HUDEP-2 (cell line): ENCODE results near the gene HOXC9.
A peak's percentile ranks its signal among the peaks of the same experiment; 100 is the strongest.

Experiments used
- DNase-seq, 76 experiments: peaks; one replicate each; lab custom pipeline; 2025; ENCODE audit not compliant: unreplicated experiment in 76 of 76; lab: John Stamatoyannopoulos, UW

HOXC9 gene

DNA sequence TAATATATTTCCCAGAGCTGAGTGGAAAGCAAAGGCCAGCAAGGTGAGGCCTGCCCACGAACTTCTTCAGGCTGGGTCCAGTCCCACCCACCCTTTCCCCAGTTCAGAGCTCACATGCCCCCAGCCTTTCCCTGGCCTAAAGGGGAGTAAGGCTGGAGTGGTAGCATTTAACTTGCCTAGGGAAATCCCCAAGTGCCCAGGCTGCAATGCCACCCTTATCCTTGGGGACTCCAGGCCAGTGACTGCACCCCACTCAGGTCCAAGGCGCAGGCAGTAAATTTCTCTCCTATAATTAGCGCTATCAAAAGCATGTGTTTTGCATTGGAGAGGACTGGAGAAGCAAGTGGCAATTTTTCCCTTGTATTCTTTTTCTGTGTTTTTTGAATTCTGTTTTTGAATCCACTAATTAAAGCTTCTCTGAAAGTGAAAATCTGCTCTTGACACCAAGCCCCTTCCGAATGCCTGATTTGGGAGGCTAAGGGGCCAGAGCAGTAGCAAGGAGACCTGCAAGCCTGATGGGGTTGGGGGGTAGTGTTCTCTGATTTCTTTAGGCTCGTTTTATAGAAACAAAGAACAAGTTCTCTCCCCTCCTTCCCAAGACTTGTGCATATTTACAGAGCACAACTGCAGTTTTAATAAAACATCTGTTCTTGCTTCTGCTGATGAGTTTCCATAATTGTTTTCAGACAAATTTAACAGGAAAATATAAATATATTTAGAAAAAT, 24.8 kb downstream of the HOXC9 start:
- DNase-seq, result no peak

DNA sequence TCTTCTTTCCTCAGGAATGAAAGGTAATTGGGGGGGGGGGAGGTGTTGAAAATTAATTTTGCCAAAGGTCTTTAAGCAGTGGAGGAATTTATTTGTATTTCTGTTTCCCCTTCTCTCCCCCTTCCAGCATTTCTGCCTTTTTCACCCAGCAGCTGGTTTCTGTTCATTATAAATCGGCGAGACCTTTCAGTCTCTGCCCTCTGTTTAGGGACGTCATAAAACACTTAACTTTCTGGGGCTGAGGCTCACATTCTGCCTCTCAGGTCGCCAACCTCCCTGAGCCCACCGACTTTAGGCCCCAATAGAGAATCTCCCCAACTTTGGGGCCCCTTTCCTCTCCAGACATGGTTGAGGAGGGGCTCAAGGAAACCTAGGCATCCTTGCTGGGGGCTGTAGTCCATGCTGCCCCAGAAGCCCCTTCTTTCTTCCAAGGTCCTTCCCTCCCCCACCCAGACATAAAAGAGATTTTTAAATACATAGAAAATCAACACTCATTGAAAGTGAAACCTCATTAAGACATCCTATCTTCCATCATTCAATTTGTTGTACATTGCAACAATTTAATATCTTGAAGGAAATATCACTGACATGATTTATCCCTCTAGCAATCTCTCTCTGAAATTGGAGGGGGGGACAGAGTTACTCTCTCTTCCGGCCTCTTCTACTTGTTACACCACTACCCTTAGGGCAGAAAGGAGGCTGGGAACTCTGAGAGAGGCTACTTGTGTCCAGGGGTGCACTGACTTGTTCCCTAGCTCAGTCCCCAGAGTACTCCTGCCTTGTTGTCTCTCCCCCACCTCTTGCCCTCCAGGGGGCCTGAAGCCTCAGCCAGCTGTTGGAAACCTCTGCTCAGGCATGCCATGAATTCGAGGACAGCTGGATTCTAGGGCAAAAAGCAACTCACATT, 25.8 kb downstream of the HOXC9 start:
- DNase-seq, result no peak

DNA sequence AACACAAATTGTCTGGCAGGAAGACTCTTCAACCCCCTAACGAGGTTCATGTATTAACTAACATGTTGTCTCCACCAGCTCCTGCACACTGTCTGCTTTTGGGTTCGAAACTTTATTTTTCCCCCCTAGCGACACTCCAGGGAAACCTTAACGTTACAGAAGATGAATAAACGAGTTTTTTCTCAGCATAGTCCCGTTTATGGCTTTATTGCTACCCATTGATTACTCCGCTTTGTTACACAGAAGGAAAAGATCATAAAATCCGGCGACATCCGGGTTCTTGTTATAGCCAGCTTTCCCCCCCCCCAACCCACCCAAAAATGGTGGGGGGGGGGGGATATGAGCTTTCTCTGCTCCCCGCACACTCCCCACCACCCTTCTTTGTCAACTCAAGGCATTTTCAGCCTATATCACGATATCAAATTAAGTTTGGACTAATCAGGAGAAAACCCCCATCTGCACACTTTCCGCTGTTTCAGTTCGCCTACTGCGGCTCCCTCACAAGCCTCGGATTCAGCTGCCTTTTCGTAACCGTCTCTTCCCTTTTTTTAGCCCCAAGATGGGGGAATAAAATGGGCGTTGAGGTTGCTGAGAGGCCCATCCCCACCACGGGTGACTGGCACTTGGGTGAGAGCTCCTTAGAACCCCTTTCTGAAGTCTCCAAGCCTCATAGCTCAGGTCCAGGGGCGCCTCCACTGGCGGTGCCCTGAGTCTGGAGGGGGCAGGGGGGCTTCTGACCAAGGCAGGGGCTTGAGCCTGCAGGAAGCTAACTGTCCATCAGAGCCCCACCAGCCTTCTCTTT, 26.9 kb downstream of the HOXC9 start:
- no peak for DNase-seq

DNA sequence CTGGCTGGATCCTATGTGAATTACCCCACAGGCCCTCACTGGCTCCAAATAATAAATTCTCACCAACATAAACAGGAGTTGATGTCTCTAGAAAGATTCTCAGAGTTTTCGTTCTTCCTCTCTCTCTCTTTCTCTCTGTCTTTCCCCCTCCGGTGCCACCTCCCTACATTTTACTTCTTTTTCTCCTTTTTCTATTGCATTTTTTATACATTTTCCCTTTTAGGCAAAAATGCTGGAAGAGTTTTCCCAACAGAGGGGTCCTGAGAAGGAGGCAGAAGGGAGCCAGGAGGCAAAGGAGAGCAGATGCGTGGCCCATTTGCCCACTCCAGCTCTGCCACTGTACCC, 27.5 kb downstream of the HOXC9 start:
- no peak for DNase-seq

DNA sequence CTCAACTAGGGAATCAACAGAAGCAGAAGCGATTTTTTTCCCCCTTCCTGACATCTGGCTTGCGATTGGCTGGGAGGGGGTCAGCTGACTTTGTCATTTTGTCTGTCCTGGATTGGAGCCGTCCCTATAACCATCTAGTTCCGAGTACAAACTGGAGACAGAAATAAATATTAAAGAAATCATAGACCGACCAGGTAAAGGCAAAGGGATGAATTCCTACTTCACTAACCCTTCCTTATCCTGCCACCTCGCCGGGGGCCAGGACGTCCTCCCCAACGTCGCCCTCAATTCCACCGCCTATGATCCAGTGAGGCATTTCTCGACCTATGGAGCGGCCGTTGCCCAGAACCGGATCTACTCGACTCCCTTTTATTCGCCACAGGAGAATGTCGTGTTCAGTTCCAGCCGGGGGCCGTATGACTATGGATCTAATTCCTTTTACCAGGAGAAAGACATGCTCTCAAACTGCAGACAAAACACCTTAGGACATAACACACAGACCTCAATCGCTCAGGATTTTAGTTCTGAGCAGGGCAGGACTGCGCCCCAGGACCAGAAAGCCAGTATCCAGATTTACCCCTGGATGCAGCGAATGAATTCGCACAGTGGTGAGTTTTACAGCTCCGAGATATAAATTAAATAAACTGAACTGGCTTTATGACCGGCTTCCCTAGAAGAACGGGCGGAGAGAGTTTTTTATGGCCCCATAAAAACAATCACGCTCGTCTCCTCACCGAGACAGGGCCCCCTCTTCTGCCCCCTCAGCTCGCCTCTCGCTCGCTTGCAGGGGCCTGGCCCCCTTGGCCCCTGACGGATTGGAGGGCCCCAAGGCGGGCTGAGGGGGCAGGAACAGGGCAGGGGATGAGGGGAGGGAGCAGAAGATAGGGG, 28.6 kb downstream of the HOXC9 start, which contains the start of gene HOXC6:
Gene HOXC6, plus strand, starts transcription at position 127 of the 888 bp plus-strand sequence. Its CDS starts 82 bp downstream, at position 209.
- DNase-seq, result no peak

DNA sequence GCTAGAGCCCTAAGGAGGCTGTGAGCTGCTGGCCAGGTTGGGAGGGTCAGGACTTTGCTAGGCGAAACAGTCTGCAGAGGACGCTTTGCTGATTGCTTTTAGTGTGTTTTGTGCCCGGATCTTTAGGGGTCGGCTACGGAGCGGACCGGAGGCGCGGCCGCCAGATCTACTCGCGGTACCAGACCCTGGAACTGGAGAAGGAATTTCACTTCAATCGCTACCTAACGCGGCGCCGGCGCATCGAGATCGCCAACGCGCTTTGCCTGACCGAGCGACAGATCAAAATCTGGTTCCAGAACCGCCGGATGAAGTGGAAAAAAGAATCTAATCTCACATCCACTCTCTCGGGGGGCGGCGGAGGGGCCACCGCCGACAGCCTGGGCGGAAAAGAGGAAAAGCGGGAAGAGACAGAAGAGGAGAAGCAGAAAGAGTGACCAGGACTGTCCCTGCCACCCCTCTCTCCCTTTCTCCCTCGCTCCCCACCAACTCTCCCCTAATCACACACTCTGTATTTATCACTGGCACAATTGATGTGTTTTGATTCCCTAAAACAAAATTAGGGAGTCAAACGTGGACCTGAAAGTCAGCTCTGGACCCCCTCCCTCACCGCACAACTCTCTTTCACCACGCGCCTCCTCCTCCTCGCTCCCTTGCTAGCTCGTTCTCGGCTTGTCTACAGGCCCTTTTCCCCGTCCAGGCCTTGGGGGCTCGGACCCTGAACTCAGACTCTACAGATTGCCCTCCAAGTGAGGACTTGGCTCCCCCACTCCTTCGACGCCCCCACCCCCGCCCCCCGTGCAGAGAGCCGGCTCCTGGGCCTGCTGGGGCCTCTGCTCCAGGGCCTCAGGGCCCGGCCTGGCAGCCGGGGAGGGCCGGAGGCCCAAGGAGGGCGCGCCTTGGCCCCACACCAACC, 29.8 kb downstream of the HOXC9 start:
- no peak for DNase-seq

DNA sequence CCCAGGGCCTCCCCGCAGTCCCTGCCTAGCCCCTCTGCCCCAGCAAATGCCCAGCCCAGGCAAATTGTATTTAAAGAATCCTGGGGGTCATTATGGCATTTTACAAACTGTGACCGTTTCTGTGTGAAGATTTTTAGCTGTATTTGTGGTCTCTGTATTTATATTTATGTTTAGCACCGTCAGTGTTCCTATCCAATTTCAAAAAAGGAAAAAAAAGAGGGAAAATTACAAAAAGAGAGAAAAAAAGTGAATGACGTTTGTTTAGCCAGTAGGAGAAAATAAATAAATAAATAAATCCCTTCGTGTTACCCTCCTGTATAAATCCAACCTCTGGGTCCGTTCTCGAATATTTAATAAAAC, 30.5 kb downstream of the HOXC9 start:
- no peak for DNase-seq

DNA sequence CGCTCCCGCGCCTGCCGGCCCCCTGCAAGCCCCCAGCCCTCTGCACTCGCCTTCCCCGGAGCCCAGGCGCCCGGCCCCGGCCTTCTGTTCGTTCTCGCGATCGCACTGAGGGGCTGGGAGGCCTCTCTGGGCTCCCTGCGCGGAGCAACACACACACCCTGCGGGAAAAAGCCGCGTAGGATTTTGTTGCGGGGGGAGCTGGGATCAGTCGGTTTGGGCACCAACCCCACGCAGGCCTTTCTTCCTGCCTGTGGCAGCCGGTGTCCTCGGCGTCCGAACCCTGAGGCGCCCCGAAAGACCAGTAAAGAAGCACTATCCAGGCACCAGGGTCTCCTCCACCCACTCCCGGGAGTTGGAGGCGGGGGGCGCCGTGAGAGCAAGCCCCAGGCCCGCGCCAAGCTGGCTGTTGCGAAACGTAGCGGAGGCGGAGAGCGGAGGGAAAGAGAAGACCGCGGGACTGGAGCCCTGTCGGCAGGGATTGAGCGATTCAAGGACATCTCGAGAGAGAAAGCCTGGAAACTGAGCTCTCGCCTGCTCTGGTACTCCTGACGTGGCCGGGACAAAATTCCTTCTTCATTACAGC, 31.0 kb downstream of the HOXC9 start:
- no peak for DNase-seq

DNA sequence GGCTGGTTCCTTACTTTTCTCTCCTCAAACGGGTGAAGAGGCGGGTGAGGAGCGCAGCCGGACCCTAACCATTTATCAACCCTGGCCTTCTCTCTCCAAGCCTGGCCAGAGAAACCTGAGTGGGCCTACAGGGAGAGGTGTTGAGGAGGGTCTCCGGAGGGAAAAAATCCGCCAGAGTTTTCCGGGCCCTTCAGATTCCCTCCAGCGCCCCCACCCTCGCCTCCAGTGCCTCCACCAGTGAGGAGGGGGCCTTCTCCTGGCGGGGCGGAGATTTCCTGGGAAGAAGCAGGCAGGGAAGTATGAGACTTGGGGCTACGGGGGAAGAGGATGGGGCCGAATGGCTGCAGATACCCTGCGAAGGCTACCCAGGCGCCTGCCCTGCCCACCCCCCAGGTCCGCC, 31.5 kb downstream of the HOXC9 start:
- DNase-seq, result no peak

DNA sequence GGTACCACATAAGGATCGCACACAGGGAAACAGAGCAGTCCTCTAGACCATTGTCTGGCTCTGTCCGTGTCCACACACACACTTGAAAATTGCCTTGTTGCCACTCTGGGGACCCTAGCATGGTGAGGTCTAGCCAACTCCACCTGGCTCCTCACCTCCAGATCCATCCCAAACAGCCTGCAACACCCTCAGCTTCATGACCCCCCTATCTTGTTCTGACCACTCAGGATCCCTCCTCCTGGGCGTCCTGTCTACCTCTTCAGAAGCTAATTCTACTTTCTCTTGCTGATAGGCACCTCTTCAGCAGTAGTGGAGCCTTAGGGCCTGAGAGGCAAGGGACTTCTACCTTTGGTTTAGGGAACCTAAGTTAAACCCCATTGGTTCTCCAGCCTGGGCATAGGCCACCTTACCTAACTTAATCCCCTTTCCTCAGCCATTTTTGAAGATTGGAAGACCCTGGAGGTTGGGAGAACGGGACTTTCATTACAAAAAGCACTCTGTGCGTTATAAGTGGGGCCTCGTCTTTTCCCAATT, 32.2 kb downstream of the HOXC9 start:
- DNase-seq, result no peak

DNA sequence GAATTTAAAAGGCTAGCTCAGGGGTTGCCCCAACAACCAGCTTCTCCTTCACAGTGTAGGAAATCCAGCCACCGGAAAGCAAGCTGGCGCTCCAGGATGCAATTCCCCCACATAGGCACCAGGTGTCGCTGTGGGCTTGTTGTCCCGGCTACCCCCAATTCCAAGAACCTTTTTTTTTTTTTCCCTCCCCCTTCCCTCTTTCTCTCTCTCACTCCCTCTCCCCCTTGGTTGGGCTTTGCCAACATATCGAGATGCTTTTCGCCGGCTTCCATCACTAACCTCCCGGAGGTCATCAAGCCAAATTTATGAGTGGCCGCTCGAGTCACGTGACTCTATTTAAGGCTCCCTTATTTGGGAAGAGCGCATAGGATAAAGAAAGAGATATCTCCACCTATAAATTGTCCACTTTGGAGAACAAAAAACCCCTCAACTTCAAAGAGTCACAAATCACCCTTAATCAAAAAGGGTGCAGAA, 32.7 kb downstream of the HOXC9 start, which contains the start of gene HOXC5:
Gene HOXC5, plus strand, starts transcription at position 424 of the 474 bp plus-strand sequence. CDS start 73 bp downstream, outside the sequence.
- DNase-seq, result peak in 54 of 76 experiments; percentile 2 to 69 (median 30)

DNA sequence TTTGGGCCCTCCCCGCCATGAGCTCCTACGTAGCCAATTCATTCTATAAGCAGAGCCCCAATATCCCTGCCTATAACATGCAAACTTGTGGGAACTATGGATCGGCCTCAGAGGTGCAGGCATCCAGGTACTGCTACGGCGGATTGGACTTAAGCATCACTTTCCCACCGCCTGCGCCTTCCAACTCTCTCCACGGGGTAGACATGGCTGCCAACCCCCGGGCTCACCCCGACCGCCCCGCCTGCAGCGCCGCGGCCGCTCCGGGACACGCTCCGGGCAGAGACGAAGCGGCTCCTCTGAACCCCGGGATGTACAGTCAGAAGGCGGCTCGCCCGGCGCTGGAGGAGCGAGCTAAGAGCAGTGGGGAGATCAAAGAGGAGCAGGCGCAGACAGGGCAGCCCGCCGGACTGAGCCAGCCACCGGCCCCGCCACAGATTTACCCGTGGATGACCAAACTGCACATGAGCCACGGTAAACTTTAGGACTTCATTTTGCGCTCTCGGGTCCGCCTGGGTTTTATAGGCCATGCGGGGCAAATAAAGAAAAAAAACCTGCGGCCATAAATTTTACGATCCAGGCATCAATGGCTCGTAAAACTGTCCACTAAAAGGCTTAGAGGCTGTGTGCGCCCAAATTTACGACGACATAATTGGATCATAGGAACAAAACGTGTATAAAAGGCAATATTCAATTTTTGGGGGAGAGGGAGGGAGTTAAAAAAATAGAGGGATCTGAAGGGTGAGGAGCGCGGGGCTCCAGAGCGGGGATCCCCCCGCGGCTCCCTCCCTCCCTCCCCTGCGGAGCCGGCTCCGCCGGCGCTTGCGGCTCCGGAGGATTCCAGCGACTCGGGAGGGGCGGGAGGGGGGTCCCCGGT, 33.4 kb downstream of the HOXC9 start:
- DNase-seq, result no peak

DNA sequence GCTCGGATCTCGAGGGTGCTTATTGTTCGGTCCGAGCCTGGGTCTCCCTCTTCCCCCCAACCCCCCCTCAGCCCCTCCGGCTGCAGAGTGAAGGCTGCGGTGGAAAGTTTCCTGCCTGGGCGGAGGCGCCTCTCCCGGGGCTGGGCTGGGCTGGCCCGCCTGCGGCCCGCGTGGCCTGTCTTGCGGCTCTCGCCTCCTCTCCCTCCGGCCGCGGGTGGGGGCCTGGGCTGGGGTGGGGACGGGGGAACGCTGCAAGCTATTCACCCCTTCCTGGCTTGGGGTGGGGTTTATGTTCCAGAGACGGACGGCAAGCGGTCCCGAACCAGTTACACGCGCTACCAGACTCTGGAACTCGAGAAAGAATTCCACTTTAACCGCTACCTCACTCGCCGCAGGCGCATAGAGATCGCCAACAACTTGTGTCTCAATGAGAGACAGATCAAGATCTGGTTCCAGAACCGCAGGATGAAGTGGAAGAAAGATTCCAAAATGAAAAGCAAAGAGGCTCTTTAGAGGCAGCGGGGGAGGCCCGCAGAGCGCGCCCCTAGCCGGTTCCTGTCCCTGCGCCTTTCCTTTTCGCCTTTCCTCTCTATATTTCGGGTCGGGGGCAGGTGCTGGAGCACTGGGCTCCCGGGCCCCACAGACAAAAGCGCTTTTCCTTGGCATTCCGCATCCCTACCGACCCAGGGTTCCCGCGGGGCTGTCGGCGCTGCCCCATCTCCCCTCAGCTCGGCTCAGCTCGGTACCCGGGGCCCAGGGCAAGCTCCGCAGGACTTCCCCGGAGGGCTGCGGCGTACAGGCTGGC, 34.2 kb downstream of the HOXC9 start:
- no peak for DNase-seq

DNA sequence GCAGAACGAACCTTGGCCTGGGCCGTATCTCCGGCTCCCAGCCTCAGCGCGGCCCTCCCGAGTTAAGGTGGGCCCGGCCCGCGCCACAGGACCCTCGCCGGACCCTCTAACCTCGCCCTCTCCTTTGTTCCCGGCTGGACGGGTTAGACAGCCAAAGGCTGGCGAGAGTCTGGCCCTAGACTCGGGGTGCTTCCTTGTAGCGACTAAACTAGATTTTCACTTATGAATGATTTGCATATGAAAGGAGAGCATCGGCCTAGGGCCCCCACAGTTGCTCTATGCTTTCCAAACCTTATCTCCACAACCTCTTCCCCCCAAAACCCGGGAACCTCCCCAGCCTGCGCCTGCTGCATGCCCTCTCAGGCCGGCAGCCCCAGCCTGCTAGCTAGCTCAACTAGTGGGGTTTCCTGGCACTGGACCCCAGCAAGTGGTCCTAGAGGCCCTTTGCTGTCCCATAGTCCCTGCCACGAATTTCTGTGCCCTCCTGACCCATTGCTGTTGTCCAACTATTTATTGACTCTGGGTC, 34.9 kb downstream of the HOXC9 start:
- DNase-seq, result no peak

DNA sequence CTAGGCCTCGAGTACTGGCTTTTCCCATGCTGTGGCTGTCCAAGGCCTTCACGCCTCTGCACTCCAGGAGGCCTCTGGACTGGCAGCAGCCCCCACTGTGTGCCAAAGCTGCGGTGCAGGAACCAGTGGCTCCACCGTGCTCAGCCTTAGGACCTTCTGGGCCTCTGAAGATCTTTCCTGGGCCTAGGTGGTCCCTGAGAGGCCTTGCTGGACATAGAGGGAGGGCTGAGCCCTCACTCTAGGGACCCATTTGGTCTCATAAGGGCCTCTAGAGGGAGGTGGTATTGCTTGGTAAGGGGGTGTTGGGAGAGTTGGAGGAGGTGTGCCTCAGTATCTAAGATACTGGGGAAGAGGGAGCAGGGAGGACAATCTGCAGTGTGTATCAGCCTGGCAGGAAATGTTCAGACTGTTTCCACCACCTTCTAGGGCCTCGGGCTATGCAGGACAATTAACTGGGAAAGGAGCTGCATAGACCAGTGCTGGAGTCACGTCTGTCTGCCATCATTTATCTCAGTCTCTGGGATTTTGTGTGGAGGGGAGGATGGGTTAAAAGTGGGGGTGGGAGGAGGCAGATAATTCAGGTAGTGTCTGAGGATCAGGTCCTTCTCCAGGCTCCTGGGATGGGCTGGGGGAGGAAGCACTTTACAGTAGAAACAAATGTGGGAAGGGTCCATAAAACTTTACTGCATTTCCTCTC, 35.8 kb downstream of the HOXC9 start:
- no peak for DNase-seq
